Activated CD8-positive, alpha-beta memory T cell treated with anti-CD3 and anti-CD28 coated beads for 36 hours (primary cell): ENCODE results near the gene BARHL2. TPM values are rescaled to one million over a fixed set of nuclear protein-coding genes. Genes with fewer than 3 reads are reported as not detected.

Experiments
- CTCF ChIA-PET: fragments of 350-600 bp; sonication (Branson Sonifier 250); formaldehyde crosslinking; loops from one replicate; lab custom pipeline; 2021; ENCODE audit warnings: antibody characterized with exemption; lab: Charles Lee
- POLR2A ChIA-PET: fragments of 350-600 bp; sonication (Branson Sonifier 250); formaldehyde crosslinking; loops from one replicate; lab custom pipeline; 2021; ENCODE audit warnings: antibody characterized with exemption; lab: Charles Lee
- total RNA-seq, 2 experiments: library from RNA; stranded (reverse); gene quantifications; one replicate each; pipeline ENCODE4 v1.2.3, GENCODE V29; 2021

Gene BARHL2
- total RNA-seq, 2 experiments from 2014 or later, result not detected

- POLR2A ChIA-PET, result no interaction called here
Observed at GRCh38 chr1:90726425-90726985, 9.4 kb upstream of the BARHL2 start.

GRCh38 chr1:90725657-90726424 lies 8.7 kb upstream of the BARHL2 start:
- CTCF ChIA-PET, result no interaction called here
- POLR2A ChIA-PET, result no interaction called here

More at GRCh38 chr1:90726425-90726985, 9.4 kb upstream of the BARHL2 start:
- CTCF ChIA-PET, result no interaction called here

GRCh38 chr1:90724926-90725656 lies 8.0 kb upstream of the BARHL2 start:
- POLR2A ChIA-PET, result no interaction called here
- CTCF ChIA-PET, result no interaction called here

GRCh38 chr1:90724361-90724760 lies 7.3 kb upstream of the BARHL2 start:
- ChIA-PET POLR2A (no interaction called here), CTCF (no interaction called here)

GRCh38 chr1:90723590-90724108 lies 6.5 kb upstream of the BARHL2 start:
- ChIA-PET CTCF (no interaction called here), POLR2A (no interaction called here)

GRCh38 chr1:90722874-90723589 lies 5.9 kb upstream of the BARHL2 start:
- ChIA-PET CTCF (no interaction called here), POLR2A (no interaction called here)

- CTCF ChIA-PET, result interaction anchor here (1.0 to 1.2 kb wide), 2 partner anchors 7 to 9 kb away, joined by 3 read pairs; no protein-coding TSS in a partner anchor
- POLR2A ChIA-PET, result no interaction called here
Observed at GRCh38 chr1:90721210-90722194, 4.4 kb upstream of the BARHL2 start.

- POLR2A ChIA-PET, result no interaction called here
- CTCF ChIA-PET, result interaction anchor here (1.2 kb wide), 1 partner anchor 9 kb away, joined by 3 read pairs; no protein-coding TSS in a partner anchor
Observed at GRCh38 chr1:90720145-90720636, 3.1 kb upstream of the BARHL2 start.

GRCh38 chr1:90719330-90720144 lies 2.4 kb upstream of the BARHL2 start:
- POLR2A ChIA-PET, result no interaction called here

GRCh38 chr1:90718411-90719329 lies 1.6 kb upstream of the BARHL2 start:
- ChIA-PET CTCF (no interaction called here), POLR2A (no interaction called here)

More at GRCh38 chr1:90719330-90720144, 2.4 kb upstream of the BARHL2 start:
- CTCF ChIA-PET, result interaction anchor here (1.2 kb wide), 1 partner anchor 9 kb away, joined by 3 read pairs; no protein-coding TSS in a partner anchor

- CTCF ChIA-PET, result no interaction called here
- POLR2A ChIA-PET, result no interaction called here
Observed at GRCh38 chr1:90717665-90718410, 736 bp upstream of the BARHL2 start.

GRCh38 chr1:90717356-90717664 lies 208 bp upstream of the BARHL2 start:
- ChIA-PET POLR2A (no interaction called here), CTCF (no interaction called here)

GRCh38 chr1:90716243-90716551 lies 905 bp downstream of the BARHL2 start:
- CTCF ChIA-PET, result no interaction called here
- POLR2A ChIA-PET, result no interaction called here

GRCh38 chr1:90715309-90715708 lies 1.8 kb downstream of the BARHL2 start:
- CTCF ChIA-PET, result interaction anchor here (0.6 to 0.7 kb wide), 2 partner anchors 13 to 663 kb away, joined by 4 to 6 read pairs; no protein-coding TSS in a partner anchor
- POLR2A ChIA-PET, result no interaction called here

GRCh38 chr1:90714521-90714951 lies 2.6 kb downstream of the BARHL2 start:
- ChIA-PET CTCF (interaction anchor here (0.6 kb wide), 1 partner anchor 14 kb away, joined by 6 read pairs; no protein-coding TSS in a partner anchor), POLR2A (no interaction called here)
